LoVo (cell line): ENCODE results near the gene PXYLP1.
A peak's percentile ranks its signal among the peaks of the same experiment; 100 is the strongest.
"Not testable (repeated sequence)": the region's sequence is repeated elsewhere in the genome, so short reads cannot be mapped to it uniquely, and the experiment has no call there.

Experiments
- DNase-seq: peaks from one replicate; pipeline ENCODE4 v3.0.0-alpha.2; 2016; ENCODE audit warnings: low spot score

Gene PXYLP1, protein sequence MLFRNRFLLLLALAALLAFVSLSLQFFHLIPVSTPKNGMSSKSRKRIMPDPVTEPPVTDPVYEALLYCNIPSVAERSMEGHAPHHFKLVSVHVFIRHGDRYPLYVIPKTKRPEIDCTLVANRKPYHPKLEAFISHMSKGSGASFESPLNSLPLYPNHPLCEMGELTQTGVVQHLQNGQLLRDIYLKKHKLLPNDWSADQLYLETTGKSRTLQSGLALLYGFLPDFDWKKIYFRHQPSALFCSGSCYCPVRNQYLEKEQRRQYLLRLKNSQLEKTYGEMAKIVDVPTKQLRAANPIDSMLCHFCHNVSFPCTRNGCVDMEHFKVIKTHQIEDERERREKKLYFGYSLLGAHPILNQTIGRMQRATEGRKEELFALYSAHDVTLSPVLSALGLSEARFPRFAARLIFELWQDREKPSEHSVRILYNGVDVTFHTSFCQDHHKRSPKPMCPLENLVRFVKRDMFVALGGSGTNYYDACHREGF

GRCh38 chr3:141231101-141231951, at the start of gene PXYLP1:
Gene PXYLP1 (plus strand): TSS chr3:141231825. CDS start chr3:141260176, 28,351 bp downstream.
- peak; percentile 87 for DNase-seq

- no peak for DNase-seq
Observed at GRCh38 chr3:141183606-141184005, 48.0 kb upstream of the PXYLP1 start.

- DNase-seq = no peak
Observed at GRCh38 chr3:141184430-141184829, 47.2 kb upstream of the PXYLP1 start.

DNA sequence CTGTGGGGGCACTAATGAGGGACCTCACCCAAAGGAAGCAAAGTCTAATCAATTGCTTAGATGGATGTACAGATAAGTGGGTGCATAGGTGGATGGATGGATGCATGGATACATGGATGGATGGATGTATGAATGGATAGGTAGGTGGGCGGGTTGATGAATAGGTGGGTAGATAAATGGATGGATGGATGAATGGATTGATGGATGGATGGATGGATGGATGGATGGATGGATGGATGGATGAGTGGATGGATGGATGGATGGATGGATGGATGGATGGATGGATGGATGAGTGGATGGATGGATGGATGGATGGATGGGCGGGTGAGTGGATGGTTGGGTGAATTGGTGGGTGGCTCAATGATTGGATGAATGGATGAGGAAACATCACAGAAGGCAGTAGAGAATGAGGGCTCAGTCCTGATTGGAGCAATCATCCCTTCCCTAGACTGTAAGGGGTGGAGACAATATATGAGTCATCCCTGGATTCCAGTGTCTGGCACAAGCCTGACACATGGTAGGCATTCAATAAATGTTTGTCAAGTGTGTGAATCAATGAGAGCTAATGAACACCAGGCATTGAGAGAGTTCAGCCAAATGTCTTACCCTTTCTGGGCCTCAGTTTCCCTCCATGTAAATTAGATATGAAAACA, 40.4 kb upstream of the PXYLP1 start:
- DNase-seq = no peak

- DNase-seq = peak; percentile 86
Observed at GRCh38 chr3:141192345-141192744, 39.3 kb upstream of the PXYLP1 start.

GRCh38 chr3:141193066-141193830, 38.4 kb upstream of the PXYLP1 start:
- DNase-seq = no peak

DNA sequence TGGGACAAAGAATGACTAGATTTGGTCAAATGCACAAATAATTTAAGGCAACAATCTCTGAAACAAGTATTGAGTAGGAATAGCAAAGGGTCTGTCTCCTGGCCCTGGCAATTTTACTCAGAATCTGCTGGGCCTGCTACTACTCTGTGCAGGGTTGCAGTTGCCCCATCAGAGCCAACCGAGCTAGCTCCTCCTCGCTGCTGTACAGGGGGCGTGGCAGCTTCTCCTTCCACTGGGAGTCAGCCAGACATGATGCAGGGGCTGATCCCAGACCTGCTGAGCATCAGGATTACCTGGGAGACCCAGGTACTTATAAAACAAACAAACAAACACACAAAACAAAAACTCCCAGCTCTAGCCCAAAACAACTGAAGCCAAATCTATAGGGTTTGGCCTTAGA, 30.5 kb upstream of the PXYLP1 start:
- DNase-seq = no peak

DNA sequence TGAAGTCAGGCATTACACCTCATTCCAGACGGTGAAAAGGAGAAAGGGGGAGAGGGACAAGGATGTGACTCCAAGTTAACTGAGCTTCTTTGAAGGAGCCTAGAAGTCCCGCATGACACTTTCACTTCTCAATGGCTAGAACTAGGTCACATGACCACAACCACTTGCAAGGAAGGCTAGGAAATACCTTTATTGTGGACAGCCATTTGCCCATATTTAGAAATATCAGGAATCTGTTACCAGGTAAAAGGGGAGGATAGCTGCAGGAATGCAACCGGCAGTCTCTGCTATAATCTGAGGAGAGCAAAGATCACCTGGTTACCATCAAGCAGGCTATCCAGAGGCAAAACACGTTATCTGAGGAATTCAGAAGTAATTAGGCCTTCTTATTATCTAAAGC, 28.9 kb upstream of the PXYLP1 start:
- no peak for DNase-seq

GRCh38 chr3:141203866-141204265, 27.8 kb upstream of the PXYLP1 start:
- no peak for DNase-seq

GRCh38 chr3:141204343-141204742, 27.3 kb upstream of the PXYLP1 start:
- no peak for DNase-seq

- DNase-seq = not testable (repeated sequence)
Observed at GRCh38 chr3:141211306-141211705, 20.3 kb upstream of the PXYLP1 start.

DNA sequence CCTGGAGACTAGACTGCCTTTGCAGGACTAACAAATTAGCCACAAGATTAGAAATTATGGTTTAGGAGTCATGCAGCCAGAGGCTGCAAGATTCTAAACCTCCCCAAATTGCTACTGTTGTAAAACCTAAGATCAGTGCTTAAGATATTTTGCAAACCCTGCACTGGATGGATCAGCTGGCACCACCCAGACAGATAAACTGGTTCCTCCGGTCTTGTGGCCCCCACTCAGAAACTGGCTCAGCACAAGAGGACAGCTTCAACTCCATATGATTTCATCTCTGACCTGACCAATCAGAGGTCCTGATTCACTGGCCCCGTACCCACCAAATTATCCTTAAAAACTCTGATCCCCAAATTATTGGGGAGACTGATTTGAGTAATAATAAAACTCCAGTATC, 19.5 kb upstream of the PXYLP1 start:
- DNase-seq = no peak

GRCh38 chr3:141212555-141212954, 19.1 kb upstream of the PXYLP1 start:
- DNase-seq = no peak

DNA sequence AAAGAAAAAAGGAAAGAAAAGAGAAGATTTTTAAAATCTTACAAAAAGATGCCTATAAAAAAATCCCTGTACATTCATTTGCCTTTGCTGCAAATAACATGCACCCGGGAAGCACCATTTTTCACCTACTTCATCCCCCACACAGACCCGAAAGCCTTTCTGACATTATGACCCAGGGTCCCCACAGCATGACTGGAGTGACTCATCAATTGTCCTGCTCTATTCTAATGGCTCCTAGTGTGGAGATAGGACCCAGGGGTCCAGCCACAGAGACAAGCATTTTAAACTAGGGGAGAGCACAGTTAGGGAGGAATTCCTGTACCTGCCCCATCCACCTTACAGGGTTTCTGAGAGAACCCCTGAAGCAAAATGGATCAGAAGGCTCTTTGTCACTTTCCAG, 14.7 kb upstream of the PXYLP1 start:
- DNase-seq = no peak

DNA sequence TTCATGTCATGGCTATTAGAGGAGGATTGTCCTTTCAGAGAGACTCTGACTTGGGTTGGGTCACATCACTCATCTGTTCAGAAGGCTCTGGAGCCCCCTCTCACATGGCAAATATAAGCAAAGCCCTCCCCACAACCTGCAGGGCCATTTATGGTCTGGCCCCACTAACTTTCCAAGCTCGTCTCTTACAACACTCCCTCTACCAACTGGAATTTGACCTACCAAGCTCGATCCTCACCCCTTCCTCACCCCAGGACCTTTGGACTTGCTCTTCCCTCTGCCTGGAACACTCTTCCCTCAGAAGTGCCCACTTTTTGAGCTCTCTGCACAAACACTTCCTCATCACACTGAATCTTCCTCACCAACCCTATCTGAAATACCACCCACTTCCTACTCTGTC, 14.2 kb upstream of the PXYLP1 start:
- no peak for DNase-seq

DNA sequence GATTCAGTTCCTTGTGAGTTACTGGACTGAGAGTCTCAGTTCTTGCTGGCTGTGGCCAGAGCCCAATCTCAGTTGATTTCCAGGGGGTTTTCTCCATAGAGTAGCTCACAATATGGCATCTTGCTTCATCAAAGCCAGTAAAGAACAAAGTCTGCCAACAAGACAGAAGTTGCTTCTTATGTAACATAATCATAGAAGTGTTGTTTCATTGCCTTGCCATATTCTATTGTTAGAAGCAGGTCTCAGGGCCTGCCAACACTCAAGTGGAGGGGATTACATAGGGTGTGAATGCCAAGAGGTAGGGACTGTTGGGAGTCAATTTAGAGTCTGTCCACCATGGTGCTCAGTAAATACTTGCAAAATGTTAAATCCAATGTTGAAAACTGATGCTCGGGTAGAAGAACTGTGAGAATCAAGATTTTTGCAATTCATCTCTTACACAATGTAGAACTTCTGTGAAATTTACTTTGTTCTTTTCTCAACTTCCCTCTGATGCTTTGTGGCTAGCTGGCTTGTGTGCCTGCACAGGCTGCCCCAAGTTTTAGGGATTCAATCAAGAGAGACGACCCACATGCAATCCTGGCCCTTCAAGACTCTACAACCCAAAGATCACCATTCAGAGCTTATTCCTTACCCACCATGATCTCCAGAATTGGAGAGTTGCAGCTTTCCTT, 13.3 kb upstream of the PXYLP1 start:
- no peak for DNase-seq

GRCh38 chr3:141218926-141219325, 12.7 kb upstream of the PXYLP1 start:
- DNase-seq = no peak

DNA sequence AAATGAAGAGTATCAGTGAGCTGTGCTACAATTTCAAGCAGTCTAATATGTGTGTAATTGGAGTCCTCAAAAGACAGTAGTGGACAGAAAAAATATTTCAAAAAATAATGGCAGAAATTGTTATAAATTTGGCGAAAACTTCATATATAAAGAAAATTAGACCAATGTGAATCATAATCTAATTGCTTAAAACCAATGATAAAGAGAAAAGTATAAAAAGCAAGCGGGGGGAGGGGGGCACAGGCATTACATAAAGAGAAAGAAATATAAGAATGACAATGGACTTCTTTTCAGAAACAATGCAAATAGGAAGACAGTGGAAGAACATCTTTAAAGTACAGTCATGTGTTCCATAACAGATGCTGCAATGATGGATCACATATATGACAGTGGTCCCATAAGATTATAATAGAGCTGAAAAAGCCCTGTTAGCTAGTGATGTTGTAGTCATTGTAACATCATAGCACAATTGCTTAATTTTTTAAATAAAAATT, 7.9 kb upstream of the PXYLP1 start:
- DNase-seq = no peak

DNA sequence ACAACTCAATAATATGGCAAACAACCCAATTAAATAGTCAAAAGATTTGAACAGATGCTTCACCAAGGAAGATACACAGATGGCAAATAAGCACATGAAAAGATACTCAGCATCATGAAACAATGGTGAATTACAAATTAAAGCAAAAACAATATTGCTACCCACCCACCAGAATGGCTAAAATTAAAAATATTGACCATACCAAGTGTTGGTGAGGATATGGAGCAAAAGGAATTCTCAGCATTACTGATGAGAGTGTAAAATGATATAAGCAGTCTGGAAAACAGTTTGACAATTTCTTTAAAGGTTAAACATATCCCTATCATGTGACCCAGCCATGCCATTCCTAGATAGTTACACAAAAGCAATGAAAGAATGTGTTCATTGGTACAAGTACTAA, 5.7 kb upstream of the PXYLP1 start:
- no peak for DNase-seq

- no peak for DNase-seq
Observed at GRCh38 chr3:141227216-141227615, 4.4 kb upstream of the PXYLP1 start.

- DNase-seq = no peak
Observed at GRCh38 chr3:141227752-141228151, 3.9 kb upstream of the PXYLP1 start.
